Activated naive CD8-positive, alpha-beta T cell treated with anti-CD3 and anti-CD28 coated beads for 36 hours (primary cell): ENCODE measurements around the gene CAPN11. TPM values are rescaled to one million over a fixed set of nuclear protein-coding genes. Genes with fewer than 3 reads are reported as not detected.
A peak's percentile ranks its signal among the peaks of the same experiment; 100 is the strongest.
"Not testable (repeated sequence)": the region's sequence is repeated elsewhere in the genome, so short reads cannot be mapped to it uniquely, and the experiment has no call there.

Experiments
- DNase-seq: peaks from one replicate; pipeline ENCODE4 v3.0.0; 2021
- H3K27ac Mint-ChIP-seq: one replicate; pipeline ENCODE4 v1.8.0; 2022; ENCODE audit warnings: mild to moderate bottlenecking, moderate library complexity, mixed read lengths
- H3K27me3 Mint-ChIP-seq: one replicate; pipeline ENCODE4 v1.8.0; 2022; ENCODE audit warnings: mild to moderate bottlenecking, mixed read lengths
- H3K36me3 Mint-ChIP-seq: one replicate; pipeline ENCODE4 v1.8.0; 2021; ENCODE audit warnings: mild to moderate bottlenecking, mixed read lengths
- H3K4me1 Mint-ChIP-seq: one replicate; pipeline ENCODE4 v1.8.0; 2021; ENCODE audit warnings: mixed read lengths
- H3K4me3 Mint-ChIP-seq: one replicate; pipeline ENCODE4 v1.8.0; 2022; ENCODE audit warnings: mild to moderate bottlenecking, moderate library complexity, mixed read lengths
- H3K9me3 Mint-ChIP-seq: one replicate; pipeline ENCODE4 v1.8.0; 2022; ENCODE audit warnings: mixed read lengths
- total RNA-seq, 2 experiments: library from RNA; stranded (reverse); gene quantifications; one replicate each; pipeline ENCODE4 v1.2.3, GENCODE V29; 2021

The CAPN11 gene
- total RNA-seq, 2 experiments from 2014 or later, result 0.12 to 0.25 TPM

DNA sequence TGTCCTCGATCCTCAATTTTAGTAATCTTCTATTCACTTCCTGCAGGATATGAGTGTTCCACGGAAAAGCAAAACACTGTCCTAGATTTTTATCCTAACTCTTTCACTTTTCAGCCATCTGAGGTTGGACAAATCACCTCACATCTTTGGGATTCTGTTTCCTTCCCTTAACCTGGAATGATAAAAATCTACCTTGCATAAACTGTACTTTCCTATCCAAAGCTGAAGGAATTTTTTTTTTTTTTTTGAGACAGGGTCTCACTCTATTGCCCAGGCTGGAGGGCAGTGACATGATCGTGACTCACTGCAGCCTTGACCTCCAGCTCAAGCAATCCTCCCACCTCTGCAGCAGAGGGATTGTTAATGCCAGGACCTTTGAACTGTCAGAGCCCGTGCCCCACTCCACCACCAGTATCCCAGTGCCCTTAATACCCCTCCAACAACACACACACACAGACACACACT lies 20.5 kb downstream of the CAPN11 start:
- no peaks in the 10 kb centered on the region for H3K9me3 Mint-ChIP-seq
- no peaks in the 10 kb centered on the region for H3K36me3 Mint-ChIP-seq
- H3K27me3 Mint-ChIP-seq, result no peaks in the 10 kb centered on the region
- H3K27ac Mint-ChIP-seq, result no peak overlapping the region
- H3K4me3 Mint-ChIP-seq, result no peak overlapping the region
- peaks cover 16% of the 10 kb centered on the region for H3K4me1 Mint-ChIP-seq
- no peak for DNase-seq

DNA sequence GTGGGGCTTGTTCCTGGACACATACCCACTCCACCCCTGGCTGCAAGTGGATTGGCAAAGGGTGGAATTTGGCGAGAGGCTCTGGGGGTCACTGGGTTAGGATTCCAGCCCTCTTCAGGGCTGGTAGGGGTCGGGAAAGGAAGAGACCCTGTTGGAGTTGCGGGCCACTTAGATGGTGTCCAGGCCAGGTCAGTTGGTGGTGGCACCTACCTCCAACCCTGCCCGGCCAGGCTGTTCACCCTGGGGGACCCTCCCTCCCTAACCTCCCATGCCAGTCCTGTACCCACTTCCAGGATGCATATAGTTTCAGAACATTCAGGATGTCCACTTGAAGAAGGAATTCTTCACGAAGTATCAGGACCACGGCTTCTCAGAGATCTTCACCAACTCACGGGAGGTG lies 21.0 kb downstream of the CAPN11 start:
- Mint-ChIP-seq H3K4me3 (no peak overlapping the region), H3K4me1 (peaks cover 16% of the 10 kb centered on the region), H3K9me3 (no peaks in the 10 kb centered on the region), H3K27me3 (no peaks in the 10 kb centered on the region), H3K36me3 (no peaks in the 10 kb centered on the region), H3K27ac (no peak overlapping the region)
- no peak for DNase-seq

DNA sequence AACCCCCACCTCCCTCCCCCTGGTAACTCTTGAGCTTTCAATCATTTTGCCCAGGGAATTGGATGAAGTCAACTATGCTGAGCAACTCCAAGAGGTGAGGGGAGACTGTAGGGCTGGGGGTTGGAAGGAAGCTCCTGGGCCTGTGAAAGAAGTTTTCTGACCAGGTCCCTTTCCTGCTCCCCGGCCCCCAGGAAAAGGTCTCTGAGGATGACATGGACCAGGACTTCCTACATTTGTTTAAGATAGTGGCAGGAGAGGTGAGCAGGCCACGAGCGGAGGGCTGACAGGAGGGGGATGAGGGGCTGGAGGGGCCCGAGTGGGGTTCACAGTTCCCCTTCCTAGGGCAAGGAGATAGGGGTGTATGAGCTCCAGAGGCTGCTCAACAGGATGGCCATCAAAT lies 21.8 kb downstream of the CAPN11 start:
- Mint-ChIP-seq H3K4me1 (peaks cover 18% of the 10 kb centered on the region), H3K27me3 (no peaks in the 10 kb centered on the region), H3K36me3 (no peaks in the 10 kb centered on the region), H3K27ac (no peak overlapping the region), H3K9me3 (no peaks in the 10 kb centered on the region), H3K4me3 (no peak overlapping the region)
- no peak for DNase-seq

DNA sequence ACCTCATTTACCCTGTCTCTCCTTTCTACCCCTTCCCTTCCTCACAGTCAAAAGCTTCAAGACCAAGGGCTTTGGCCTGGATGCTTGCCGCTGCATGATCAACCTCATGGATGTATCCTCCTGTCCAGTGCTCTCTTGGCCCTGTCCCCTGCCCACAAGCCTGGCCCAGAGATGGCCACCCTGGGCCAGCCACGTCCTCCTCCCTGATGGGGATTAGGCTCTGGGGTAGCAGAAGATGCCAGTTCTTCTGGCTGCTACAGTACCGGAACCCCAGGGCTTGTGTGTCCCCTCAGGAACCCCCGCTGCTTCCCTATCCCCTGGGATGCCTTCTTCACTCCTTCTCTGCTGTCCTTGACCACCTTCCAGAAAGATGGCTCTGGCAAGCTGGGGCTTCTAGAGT lies 22.3 kb downstream of the CAPN11 start:
- no peaks in the 10 kb centered on the region for H3K36me3 Mint-ChIP-seq
- H3K9me3 Mint-ChIP-seq, result no peaks in the 10 kb centered on the region
- peaks cover 20% of the 10 kb centered on the region for H3K4me1 Mint-ChIP-seq
- no peak overlapping the region for H3K27ac Mint-ChIP-seq
- DNase-seq, result no peak
- H3K4me3 Mint-ChIP-seq, result no peak overlapping the region
- no peaks in the 10 kb centered on the region for H3K27me3 Mint-ChIP-seq

DNA sequence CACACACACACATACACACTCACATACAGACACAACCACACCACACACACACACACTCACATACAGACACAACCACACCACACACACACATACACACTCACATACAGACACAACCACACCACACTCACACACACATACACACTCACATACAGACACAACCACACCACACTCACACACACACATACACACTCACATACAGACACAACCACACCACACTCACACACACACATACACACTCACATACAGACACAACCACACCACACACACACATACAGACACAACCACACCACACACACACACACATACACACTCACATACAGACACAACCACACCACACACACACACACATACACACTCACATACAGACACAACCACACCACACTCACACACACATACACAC lies 23.2 kb downstream of the CAPN11 start:
- not testable (repeated sequence) for H3K36me3 Mint-ChIP-seq

DNA sequence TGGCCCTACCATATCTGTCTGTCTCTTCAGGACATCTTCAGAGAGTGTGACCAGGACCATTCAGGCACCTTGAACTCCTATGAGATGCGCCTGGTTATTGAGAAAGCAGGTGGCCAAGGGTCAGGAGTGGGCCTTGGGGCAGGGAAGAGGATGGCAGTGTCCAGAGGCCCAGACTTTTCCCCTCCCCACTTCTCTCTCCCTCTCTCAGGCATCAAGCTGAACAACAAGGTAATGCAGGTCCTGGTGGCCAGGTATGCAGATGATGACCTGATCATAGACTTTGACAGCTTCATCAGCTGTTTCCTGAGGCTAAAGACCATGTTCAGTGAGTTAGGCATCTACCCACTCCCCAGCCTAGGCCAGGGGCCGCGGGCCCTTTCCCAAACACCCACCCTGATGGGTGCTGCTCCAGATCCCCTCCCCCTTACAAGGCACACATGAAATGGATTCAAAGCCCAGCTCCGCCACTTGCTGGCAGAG lies 24.3 kb downstream of the CAPN11 start:
- DNase-seq, result no peak
- peaks cover 9% of the 10 kb centered on the region for H3K4me1 Mint-ChIP-seq
- no peak overlapping the region for H3K27ac Mint-ChIP-seq
- no peaks in the 10 kb centered on the region for H3K36me3 Mint-ChIP-seq
- no peak overlapping the region for H3K4me3 Mint-ChIP-seq
- H3K9me3 Mint-ChIP-seq, result no peaks in the 10 kb centered on the region
- H3K27me3 Mint-ChIP-seq, result no peaks in the 10 kb centered on the region

More for the DNA sequence above, 23.2 kb downstream of the CAPN11 start:
- H3K4me1 Mint-ChIP-seq, result peaks cover 17% of the 10 kb centered on the region
- not testable (repeated sequence) for H3K27me3 Mint-ChIP-seq, H3K27ac Mint-ChIP-seq, H3K9me3 Mint-ChIP-seq, H3K4me3 Mint-ChIP-seq, DNase-seq

DNA sequence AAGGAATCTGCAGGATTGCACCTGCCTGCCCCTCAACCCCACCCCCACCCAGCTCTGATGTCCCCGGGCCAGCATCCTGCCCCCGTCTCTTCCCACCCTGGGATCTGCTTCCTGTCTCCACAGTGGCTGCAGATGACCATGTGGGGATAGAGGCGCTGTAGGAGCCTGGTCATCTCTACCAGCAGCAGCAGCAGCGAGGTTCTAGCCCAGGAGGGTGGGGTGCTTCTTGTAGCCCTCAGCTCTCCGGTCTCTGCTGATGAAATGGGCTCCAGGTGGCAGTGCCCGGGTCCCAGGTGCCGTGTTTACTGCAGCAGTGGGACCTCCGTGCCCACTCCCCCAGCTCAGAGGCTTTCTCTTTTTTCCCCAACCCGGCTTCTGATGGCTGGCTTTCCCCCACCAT lies 25.2 kb downstream of the CAPN11 start:
- Mint-ChIP-seq H3K27me3 (no peaks in the 10 kb centered on the region), H3K4me1 (peaks cover 9% of the 10 kb centered on the region), H3K4me3 (no peak overlapping the region), H3K36me3 (no peaks in the 10 kb centered on the region), H3K9me3 (no peaks in the 10 kb centered on the region), H3K27ac (no peak overlapping the region)
- no peak for DNase-seq

DNA sequence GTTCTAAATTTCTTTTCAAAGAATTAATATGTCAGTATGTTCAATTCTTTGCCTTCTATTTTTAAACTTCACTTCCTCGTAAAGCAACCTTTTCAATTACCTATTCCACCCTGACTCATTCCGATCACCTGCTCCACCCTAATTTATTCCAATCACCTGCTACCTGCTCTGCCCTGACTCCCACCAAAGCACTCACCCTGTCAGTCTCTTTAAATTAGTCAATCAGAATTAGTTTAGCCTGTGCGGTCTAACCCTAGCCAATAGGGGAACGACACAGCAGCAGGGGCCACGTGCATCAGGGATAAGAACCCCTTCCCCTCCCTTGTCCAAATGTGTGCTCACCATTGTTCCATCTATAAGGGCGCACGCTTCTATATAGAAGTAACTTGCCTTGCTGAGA lies 26.7 kb downstream of the CAPN11 start:
- H3K4me3 Mint-ChIP-seq, H3K36me3 Mint-ChIP-seq, H3K27ac Mint-ChIP-seq, DNase-seq, H3K4me1 Mint-ChIP-seq, H3K27me3 Mint-ChIP-seq, H3K9me3 Mint-ChIP-seq: not testable (repeated sequence)

DNA sequence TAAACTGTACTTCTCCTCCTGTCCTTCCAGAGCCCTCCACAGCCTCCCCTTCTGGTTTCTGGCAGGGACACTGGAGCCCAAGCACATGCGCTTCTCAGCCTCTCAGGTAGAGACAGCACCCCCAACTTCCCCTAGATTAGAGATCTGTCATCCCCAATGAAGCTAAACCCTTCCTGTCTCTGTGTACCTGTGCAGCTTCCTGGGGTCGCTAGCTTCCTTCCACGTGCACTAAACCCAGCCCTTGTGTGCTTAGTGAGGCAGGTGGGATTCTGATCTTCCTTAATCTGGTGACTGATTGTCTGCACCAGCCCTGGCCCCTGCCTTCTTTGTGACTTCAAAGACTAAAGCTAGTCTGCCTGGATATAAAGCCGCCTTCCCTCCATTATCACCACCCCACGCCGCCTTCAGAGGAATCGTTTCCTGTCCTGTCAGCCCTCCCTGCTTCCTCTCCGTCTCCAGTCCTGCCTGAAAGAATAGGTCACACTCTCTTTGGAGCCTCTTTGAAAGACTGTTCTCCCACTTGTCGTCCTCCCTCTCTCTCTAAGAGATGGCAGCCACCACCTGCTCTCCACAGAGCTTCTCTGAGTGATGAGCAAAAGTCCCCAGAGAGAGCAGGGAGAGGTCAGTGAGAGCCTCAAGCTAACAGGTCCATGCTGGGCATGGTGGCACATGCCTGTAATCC lies 27.5 kb downstream of the CAPN11 start:
- H3K27ac Mint-ChIP-seq, result peak overlapping the region; percentile 1
- H3K9me3 Mint-ChIP-seq, result no peaks in the 10 kb centered on the region
- H3K27me3 Mint-ChIP-seq, result no peaks in the 10 kb centered on the region

DNA sequence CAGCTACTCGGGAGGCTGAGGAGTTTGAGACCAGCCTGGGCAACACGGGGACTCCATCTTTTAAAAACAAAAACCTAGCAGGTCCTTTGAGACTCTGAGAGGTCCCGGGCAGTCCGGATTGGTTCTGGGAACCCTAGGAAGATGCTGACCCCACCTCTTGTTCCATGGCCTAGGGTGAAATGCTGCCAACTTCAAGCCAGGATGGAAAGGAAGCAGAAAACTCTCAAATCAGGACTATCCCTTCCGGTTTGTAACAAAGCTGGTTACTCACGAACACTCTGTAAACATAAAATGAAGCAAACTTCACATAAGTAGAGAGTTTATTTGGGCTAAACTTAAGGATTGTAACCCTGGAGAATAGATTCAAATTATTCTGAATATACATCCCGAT lies 28.0 kb downstream of the CAPN11 start:
- Mint-ChIP-seq H3K27me3 (no peaks in the 10 kb centered on the region), H3K27ac (no peak overlapping the region), H3K9me3 (no peaks in the 10 kb centered on the region), H3K4me1 (peaks cover 9% of the 10 kb centered on the region), H3K4me3 (no peak overlapping the region), H3K36me3 (no peaks in the 10 kb centered on the region)
- no peak for DNase-seq

More for the DNA sequence above, 27.5 kb downstream of the CAPN11 start:
- Mint-ChIP-seq H3K4me1 (peaks cover 9% of the 10 kb centered on the region), H3K36me3 (no peaks in the 10 kb centered on the region), H3K4me3 (peak overlapping the region; percentile 8)
- no peak for DNase-seq

DNA sequence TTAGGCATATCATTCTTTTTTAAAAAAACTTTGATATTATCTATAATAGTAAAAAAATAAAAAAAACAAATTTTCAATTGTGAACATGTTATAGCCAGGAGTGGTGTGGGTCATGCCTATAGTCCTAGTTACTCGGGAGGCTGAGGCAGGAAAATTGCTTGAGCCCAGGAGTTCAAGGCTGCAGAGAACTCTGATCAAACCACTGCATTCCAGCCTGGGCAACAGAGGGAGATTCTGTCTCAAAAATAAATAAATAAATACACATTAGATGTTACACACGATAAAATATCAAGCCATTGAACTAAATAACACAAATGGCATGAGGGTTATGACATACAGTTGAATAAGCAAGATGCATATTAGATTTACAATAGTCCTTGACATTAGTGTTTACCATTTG lies 30.2 kb downstream of the CAPN11 start:
- Mint-ChIP-seq H3K36me3 (no peaks in the 10 kb centered on the region), H3K4me3 (no peak overlapping the region), H3K4me1 (peaks cover 11% of the 10 kb centered on the region), H3K27me3 (no peaks in the 10 kb centered on the region), H3K27ac (no peak overlapping the region), H3K9me3 (no peaks in the 10 kb centered on the region)
- no peak for DNase-seq

DNA sequence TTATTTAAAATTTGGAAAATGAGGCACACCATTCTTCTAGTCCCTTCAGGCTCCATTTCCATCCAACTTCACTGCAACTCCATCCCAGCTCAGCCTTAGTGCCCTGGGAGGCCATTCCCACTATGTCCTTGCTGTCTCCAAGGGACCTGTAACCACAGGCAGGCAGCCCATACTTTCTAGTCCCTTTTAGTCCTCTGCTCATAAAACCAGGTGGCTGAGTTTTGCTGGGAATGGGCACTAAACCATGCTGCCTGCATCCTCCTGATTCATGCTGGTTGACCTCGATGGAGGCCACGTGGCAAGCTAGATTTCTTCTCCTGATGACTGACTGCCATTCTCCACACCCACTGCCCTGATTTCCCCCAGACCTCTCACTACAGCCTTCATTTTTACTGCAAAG lies 30.6 kb downstream of the CAPN11 start:
- Mint-ChIP-seq H3K27ac (no peak overlapping the region), H3K9me3 (no peaks in the 10 kb centered on the region), H3K4me1 (peaks cover 11% of the 10 kb centered on the region), H3K27me3 (no peaks in the 10 kb centered on the region), H3K36me3 (no peaks in the 10 kb centered on the region), H3K4me3 (no peak overlapping the region)
- no peak for DNase-seq

DNA sequence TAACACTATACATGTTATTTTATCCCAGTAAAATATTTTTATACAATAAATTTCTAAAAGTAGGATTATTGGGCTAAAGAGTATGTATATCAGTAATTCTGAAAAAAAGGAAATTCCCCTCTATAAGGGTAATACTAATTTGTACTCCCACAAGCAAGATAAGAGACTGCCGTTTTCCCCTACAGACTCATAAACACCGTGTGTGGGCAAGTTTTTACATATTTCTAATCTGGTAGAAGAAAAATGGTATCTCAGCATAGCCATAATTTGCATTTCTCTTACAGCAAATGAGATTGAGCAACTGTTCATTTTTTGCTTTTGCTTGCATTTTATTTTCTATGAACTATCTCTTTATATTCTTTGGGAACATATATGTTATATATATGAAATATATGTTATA lies 32.1 kb downstream of the CAPN11 start:
- Mint-ChIP-seq H3K4me1 (peaks cover 9% of the 10 kb centered on the region), H3K9me3 (no peaks in the 10 kb centered on the region), H3K27ac (no peak overlapping the region), H3K4me3 (no peak overlapping the region), H3K36me3 (no peaks in the 10 kb centered on the region), H3K27me3 (no peaks in the 10 kb centered on the region)
- DNase-seq, result no peak

DNA sequence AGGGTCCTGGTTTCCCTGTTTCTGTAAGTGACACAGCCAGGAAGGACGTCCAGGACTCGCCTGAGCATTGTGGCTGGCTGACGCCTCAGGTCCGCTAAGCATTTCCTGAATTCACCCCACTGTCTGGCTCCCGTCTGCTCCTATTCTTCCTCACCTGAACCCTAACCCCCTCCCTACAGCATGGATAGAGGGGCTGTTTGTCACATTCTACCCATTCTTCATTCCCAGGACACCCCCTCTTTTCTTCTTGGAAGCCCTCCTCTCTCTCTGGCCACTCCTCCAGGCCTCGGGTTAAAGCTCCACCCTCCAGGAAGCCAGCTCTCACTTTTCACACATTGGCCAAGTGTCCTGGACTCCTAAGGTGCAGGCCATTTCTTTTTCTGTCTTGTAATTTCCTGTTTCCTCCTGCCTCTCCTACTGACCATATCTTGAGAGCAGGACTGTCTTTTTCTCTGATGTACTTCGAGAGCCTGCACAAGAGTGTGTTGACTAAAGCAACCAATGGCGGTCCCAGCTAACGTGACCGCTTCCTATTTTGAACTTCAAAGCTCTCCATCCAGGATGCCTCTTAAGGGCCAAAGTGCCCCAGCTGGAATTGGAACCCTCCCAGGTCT lies 33.9 kb downstream of the CAPN11 start:
- H3K4me1 Mint-ChIP-seq, result peaks cover 2% of the 10 kb centered on the region
- H3K36me3 Mint-ChIP-seq, result no peaks in the 10 kb centered on the region
- no peak overlapping the region for H3K27ac Mint-ChIP-seq
- no peak overlapping the region for H3K4me3 Mint-ChIP-seq
- no peaks in the 10 kb centered on the region for H3K9me3 Mint-ChIP-seq
- H3K27me3 Mint-ChIP-seq, result no peaks in the 10 kb centered on the region
- DNase-seq, result no peak

DNA sequence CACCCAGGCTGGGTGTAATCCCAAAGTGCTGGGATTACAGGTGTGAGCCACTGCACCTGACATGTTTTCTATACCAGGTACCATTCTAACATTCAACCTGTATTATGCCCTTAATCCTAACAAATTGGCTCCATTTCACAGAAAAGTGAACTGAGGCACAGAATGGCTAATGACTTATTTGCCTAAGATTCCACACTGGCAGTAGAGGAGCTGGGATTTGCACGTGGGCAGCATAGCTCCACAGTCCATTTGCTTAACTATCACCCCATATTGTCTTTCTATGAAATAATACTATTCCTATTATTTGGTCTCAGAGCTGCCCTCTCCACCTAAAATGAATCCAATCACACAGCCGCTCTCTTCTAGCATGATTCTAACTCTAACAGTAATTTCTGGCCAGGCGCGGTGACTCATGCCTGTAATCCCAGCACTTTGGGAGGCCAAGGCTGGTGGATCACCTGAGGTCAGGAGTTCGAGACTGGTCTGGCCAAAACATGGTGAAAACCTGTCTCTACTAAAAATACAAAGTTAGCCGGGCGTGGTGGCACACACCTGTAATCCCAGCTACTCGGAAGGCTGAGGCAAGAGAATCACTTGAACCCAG lies 34.8 kb downstream of the CAPN11 start:
- H3K9me3 Mint-ChIP-seq, result no peaks in the 10 kb centered on the region
- H3K27me3 Mint-ChIP-seq, result no peaks in the 10 kb centered on the region
- no peaks in the 10 kb centered on the region for H3K36me3 Mint-ChIP-seq
- H3K4me1 Mint-ChIP-seq, result peaks cover 2% of the 10 kb centered on the region
- DNase-seq, result no peak
- no peak overlapping the region for H3K4me3 Mint-ChIP-seq
- H3K27ac Mint-ChIP-seq, result no peak overlapping the region

DNA sequence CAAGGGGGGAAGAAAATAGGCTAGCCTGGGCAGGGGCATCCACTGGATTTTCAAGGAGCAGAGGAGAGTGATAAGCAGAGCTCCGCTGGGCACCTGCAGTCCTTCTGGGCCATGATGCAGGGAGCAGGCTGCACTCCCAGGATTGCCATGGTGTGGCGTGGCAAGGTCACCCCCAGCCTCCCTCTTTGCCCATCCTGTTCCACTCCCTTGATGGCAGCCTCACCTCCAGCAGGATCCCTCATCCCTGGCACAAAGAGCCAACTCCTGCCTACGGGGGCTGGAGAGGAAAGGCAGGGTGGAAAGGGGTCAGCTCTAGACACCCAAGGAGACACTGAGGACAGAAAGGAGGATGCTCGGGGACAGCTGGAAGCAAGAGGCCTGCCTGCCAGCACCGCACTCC lies 35.7 kb downstream of the CAPN11 start:
- H3K4me1 Mint-ChIP-seq, result peaks cover 2% of the 10 kb centered on the region
- H3K9me3 Mint-ChIP-seq, result no peaks in the 10 kb centered on the region
- H3K4me3 Mint-ChIP-seq, result no peak overlapping the region
- no peaks in the 10 kb centered on the region for H3K36me3 Mint-ChIP-seq
- H3K27me3 Mint-ChIP-seq, result no peaks in the 10 kb centered on the region
- DNase-seq, result no peak
- no peak overlapping the region for H3K27ac Mint-ChIP-seq
